GM18502 (cell line): ENCODE results near the gene A4GNT.
"Not testable (repeated sequence)": the region's sequence is repeated elsewhere in the genome, so short reads cannot be mapped to it uniquely, and the experiment has no call there.

ENCODE experiments used
- ATAC-seq: cut with Tn5 transposase; IDR thresholded peaks from one replicate; pipeline ENCODE4 v1.9.1; 2021; ENCODE audit warnings: mild to moderate bottlenecking; ENCODE audit not compliant: unreplicated experiment, poor library complexity

Gene A4GNT

DNA sequence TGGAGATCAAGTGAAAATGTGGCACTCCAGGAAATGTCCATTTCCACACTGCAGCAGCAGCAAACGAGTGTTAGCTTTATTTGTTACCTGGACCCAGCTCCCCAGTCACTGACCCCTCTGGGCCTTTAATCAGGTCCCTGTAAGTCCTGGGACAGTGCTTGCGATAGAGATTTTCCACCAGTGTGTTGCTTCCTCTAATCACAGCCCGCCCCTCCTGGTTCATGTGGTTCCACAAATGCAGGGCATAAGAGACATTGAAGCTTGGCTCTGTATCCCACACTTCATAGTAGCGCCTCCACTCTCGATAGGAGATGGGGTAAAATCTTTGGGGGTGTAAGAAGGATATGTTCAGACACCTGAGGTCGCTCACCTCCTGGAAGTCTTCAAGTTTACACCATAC lies 8.0 kb downstream of the A4GNT start:
- no peak for ATAC-seq

DNA sequence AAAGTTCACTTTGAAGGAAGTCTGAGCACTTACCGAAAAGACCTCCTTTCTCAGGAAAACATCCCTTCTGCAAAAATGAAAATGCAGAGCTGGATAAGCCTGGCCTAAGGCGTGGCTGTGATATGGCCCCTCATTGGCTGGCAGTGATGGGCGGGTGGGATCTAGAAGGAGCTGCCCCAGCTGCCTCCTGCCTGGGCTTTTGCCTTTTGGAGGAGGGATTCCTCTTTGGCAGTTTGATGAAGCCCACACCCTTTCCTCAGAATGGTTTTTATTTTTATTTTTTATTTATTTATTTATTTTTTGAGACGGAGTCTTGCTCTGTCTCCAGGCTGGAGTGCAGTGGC lies 12.8 kb downstream of the A4GNT start:
- no peak for ATAC-seq

DNA sequence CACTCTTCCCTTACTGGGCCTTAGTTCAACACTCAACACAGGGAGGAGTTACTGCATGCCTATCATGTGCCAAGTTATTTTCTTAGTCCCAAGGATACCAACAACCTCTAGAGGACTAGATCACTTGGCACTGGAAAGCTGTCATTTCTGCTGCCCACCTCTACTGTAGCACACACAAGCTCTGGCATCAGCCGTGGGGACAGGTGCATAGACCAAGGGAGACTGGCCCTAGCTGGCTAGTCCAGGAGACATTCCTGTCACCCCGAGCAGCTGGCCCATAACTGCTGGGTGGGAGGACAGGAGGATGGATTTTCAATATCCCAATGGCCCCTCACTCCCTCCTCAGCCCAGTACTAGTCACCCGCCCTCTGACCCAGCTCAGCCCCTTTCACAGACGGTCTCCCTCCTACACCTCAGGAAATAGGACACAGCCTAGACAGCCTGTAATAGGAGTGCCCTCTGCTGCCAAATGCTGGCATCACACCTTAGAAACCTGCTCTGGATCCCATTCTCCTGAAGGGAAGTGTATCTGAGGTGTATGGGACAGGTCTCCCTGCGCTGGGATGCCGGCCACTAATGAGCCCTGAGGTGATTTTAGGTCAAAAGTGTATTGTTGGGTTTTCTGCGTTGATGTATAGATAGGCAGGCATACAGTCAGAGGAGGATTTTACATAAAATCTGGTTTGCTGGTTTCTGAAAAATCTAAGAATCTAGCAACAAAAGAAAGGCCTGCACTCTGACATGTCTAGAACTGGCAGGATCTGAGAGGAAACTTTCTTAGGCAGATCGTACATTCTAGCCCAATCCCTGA lies 13.4 kb downstream of the A4GNT start:
- ATAC-seq: peak; percentile 80

DNA sequence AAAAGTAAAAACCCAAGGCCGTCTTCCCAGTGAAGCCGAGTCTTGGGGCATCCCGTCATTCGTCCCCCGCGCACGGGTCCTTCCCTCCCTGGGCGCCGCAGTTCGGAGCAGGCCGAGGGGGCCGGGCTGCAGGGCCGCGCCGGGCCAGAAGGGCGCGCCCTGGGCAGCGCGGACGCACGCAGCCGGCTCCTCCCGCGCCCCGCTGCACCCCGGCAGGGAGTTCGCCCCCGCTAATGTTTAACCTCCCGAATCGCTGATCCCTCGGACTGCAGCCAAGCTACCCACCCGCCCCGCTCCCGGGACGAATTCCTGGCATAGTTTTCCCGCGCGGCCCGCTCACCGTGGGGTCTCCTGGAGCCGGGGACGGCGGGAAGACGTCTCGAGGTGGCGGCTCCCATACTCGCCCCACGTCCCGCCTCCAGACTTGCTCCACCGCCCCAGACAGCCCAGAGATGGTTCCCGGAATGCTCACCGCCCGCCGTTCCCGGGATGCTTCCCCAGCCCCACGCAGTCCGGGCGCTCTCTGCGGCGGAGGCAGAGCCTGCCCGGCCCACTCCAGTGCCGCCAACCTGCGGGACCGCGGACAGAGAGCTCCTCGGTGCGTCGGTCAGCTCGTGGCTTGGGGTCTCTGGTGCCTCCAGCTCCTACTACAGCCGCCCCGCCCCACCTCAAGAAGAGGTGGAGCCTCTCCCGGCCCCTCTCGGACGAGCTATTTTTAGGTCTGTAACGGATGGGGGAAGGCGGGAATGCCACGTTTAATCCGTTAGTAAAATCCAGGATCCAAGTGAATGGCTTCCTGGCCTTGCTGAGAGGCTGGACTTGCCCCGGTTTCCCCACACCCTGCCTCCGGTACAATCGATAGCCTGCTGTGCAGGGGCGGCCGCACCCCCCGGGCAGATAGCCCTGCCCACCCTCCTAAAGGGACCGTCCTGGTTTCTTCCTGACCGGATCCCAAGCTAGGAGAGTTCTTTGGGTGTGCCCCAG lies 16.9 kb downstream of the A4GNT start, which contains the start of gene DZIP1L:
TSS of gene DZIP1L (minus strand) at position 621 of the 984 bp plus-strand sequence. CDS start 11,637 bp downstream, outside the sequence.
- ATAC-seq: peak; percentile 83

DNA sequence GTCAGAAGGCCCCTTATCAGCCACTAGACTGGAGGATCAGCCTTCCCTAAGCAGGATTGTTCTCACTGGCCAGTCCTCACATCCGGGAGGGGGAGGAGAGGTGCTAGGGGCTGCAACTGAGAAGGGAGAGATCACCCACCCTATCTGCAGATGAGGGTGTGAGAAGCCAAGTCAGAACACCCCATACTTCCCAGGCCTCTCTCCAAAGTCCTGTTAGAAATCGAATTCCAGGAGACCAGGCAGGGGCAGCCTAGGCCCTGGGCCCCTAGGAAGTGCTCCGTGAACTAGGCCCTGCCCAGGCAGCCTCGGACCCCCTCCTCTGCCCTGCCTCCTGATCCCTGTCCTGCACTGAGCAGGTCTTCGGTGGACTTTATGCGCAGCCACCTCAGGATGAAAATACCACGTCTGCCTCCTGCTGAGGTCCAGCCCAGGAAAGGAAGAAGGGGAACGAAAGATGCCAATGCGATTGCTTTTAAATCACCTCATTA lies 17.7 kb downstream of the A4GNT start:
- ATAC-seq: no peak

DNA sequence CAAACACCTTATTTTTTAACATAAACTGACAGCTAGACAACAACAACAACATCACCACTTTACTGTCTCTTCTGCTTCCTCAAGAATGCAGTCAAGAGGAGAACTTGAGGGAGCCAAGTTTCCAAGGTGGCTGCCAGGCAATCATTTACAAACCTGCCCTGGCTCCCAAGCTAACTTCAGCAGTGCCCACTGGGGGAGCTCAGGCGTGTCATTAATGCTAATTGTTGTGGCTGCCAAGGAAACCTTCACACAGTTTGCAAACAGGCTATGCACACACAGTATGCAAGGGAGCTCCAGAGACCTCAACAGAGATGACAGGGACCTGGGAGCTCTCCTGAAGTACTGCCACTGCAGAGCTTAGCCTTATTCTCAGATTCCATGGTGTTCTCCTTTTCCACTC lies 18.9 kb downstream of the A4GNT start:
- ATAC-seq: no peak

DNA sequence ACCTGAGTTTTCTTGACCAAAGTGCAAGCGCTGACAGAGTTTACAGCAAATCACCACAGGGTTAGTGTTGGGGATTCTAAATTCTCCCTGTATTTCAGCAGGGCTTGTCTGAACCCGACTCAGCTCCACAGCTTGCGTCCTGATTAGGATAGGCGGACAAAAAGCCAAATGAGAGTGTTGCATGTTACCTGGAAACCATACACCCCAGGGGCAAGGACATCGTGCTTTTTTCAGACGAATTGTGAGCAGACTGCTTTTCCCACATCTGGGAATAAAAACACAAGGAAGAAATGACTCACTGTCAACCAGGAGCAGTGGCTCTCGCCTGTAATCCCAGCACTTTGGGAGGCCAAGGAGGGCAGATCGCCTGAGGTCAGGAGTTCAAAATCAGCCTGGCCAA lies 19.8 kb downstream of the A4GNT start:
- ATAC-seq: no peak

DNA sequence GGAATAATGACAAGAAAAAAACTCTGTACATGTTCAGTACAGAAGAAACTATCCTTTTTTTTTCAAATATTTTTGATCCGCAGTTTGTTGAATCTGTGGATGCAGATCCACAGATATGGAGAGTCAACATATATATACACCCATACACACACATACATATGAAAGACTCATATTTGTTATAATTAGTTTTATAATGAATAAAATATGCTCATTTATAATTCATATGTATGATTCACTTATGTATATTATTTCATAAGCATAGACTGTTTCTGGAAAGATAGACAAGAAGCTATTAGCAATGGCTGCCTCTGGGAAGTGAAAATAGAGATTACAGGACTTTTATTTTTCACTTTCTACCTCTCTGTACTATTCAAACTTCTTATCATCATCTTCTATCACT lies 26.6 kb downstream of the A4GNT start:
- no peak for ATAC-seq

DNA sequence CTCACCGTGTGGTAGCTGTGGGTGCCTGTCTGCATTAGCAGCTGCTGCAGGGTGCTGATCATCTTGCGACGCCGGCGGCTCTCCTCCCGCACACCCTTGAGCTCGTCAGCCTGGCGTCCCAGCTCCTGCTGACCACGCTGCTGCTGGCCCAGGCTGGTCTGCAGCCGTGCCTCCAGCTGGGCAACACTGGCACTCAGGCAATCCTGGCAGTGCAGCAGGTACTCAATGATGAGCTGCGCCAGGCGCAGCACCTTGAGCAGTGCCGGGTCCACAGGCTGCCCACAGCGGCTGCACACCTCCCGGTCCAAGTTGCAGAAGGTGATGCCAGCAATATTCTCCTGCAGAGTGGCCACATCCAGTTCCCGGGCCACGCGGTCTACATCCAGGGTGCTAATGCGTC lies 28.7 kb downstream of the A4GNT start:
- no peak for ATAC-seq

DNA sequence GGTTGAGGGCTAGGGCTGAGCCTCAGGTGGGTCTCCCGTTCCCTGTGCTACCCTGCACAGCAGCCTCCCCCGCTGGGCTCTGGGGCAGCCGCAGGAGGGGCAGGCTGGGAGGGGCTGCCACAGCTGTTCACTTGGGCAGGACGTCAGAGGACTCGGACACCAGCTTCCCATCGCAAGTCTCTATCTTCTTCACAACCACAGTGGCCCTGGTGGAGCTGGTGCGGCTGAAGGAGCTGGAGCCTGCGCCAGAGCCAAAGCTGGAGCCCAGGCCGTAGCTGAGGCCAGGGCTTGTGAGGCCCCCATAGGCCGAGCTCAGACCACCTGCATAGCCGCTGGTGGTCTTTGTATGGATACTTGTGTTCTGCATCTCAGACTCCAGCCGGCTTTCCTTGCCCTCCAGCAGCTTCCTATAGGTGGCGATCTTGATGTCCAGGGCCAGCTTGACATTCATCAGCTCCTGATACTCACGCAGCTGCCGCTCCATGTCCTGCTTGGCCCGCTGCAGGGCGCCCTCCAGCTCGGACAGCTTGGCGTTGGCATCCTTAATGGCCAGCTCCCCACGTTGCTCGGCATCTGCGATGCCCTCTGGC lies 30.7 kb downstream of the A4GNT start:
- ATAC-seq: not testable (repeated sequence)

DNA sequence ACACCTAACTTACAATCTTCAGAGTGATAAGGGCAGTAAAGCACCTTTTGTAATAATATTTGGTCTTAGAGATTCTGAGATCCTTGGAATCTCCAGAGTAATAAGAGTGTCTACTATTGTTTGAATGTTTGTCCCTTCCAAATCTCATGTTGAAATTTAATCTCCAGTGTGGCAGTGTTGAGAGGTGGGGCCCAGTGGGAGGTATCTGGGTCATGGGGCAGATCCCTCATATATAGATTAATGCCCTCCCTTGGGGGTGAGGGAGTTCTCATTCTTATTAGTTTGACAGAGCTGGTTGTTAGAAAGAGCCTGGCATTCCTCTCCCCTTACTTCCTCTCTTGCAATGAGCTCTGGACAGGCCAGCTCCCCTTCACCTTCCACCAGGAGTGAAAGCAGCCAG lies 32.8 kb downstream of the A4GNT start:
- ATAC-seq: no peak

DNA sequence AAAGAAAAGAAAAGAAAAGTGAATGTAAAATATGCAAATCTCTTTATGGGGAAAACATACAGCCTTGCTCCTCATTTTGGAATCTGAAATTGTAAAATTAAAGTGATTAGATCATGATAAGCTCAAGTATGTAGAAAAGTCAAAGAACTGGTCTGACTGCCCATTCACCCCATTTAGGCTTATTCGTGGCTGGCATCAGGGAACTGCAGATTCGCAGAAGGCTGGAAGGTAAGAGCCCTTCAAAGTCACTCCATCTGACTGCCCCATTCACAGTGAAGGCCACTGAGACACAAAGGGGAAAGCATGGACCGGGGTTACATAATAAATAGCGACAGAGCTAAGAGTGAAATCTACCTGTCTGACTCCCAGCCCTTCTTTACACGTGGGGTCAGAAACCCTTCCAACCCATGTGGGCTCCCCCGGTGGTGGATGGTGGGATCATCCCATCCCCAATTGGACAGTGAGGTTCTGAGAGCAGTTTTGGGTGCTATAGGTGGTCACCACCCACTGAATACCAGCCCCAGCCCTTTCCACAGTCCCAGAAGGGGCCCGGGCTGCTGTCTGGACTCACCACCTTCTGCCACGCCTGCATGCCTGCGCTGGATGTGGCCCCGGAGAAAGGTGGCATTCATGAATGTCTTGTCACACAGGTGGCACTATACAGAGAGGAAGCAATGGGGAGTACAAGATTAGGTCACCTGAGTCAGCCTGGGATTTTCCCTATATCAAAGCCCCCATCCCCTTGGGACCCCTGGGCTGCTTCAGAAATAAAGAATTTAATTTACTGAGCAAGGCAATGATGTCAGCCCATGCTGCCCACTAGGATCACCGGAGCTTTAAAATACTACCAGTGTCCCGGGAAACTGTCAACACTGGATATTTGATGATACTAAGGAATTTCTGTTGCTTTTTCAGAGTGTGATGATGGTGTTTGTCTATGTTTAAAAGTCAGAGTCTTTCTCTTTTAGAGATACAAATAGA lies 34.7 kb downstream of the A4GNT start:
- peak; percentile 58 for ATAC-seq

DNA sequence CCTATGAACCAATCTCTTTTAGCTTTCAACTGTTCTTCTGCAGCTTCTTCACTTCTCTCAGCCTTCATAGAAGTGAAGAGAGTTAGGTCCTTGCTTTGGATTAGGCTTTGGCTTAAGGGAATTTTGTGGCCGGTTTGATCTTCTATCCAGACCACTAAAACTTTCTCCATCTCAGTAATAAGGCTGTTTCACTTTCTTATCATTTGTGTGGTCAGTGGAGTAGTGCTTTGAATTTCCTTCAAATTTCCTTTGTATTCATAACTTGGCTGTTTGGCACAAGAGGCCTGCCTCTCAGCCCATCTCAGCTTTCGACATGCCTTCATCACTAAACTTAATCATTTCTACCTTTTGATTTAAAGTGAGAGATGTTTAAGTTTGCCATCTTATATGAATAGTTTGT lies 38.5 kb downstream of the A4GNT start:
- no peak for ATAC-seq

DNA sequence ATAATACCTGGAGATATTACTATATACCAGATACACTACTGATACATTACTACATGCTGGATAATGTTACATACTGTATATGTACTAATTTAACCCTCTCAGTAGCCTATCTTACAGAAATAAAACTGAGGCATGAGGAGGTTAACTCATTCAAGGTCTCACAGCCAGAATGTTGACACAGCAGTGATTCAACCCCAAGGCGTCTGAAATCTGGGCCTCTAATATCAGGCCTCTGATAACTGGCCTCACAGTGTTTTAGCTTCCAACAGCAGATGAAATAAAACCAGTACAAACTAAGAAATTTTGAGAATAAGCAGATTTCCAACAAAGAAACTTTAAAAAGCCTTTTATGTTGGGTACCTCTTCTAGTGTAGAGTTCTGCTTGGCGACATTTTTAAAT lies 40.2 kb downstream of the A4GNT start:
- ATAC-seq: no peak

DNA sequence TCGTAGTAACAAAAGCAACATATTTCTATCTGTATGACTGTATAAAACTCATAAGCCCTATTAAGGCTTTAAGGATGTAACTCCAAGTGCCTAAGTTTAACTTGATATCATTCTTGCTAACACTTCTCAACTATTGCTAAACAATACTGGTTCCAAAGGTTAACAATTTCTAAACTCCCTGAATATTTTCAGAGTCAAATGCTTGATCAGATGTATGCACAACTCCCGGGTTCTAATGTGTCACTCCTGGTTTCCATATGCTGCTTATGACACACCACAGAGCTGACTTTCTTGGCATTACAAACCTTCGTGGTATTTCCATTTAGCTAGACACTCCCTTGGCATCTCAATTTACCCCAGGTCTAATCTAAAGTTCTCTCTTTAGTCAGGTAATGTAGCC lies 43.1 kb downstream of the A4GNT start:
- no peak for ATAC-seq

DNA sequence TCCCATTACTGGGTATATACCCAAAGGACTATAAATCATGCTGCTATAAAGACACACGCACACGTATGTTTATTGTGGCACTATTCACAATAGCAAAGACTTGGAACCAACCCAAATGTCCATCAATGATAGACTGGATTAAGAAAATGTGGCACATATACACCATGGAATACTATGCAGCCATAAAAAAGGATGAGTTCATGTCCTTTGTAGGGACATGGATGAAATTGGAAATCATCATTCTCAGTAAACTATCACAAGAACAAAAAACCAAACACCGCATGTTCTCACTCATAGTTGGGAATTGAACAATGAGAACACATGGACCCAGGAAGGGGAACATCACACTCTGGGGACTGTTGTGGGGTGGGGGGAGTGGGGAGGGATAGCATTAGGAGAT lies 46.4 kb downstream of the A4GNT start:
- not testable (repeated sequence) for ATAC-seq

DNA sequence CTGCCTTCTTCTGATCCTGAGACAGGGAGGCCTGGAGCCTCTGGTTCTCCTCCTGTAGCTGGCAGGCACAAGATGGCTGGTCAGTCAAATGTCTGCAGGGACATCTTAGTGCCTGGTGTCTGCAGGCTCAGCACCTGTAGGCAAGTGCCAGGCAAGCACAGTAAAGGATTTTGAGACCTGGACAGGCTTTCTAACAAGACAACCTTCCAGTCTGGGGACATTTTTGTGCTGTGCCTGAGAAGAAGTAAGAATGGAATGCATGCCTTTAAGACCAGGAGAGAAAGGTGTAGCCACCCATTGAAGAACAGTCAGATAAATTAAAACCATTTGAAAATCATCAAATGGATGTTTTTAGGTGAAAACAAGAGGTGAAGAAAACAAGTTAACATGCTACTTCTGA lies 48.0 kb downstream of the A4GNT start:
- ATAC-seq: no peak

DNA sequence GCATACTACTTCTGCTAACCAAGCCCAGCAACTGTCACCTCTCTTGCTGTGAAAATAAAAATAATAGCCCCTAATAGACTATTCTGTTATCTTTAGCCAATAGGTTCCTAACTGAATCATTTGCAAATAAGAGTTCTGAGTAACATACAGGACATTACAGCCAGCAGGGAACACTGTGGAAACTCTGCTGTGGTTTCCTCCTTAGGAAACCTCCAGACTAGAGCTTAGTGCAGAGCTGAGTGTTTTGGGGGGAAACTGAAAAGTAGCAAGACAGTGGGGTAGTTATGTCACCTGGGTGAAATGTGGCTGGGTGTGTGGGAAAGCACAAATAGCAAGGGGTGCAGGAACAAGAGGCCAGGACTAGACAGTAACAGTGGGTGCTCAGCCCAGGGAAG lies 49.2 kb downstream of the A4GNT start:
- ATAC-seq: no peak

DNA sequence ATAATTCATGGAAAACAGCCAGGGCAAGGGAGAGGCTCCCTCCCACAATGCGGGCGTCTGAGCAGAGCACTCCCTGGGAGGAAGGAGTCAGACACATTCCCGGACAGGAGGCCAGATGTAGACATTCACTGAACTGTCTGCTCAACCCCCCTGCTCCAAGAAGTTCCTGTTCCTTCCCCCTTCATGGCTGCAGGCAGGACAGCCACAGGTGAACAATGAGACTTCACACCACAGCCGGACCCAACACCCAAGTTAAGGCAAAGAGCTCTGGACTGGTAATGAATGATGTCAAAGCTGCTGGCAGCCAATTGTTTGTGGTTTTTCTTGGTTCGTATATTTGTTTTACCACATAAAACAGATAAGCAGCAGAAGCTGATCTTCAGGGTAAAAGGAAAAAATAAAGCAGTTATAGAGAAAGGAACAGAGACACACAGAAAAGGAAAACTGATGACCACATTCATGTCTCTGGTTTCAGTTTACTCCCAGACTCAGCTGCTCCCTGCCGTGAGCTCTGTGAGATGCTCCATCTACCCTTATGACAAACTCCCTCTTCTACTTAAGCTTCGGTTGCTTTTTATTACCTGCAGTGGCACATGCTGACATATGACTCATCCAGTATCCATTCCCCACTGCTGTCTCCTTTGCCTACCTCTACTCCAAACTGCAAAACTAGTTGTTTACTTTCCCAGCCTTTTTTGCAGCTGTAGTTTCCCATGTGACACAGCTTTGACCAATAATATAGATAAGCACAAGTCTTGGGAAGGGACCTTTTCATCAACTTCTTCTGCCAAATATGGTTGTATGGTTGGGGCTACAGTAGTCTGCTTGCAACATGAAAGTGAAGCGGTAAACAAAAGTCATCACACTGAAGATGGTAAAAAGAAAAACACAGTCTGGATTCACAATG lies 49.9 kb downstream of the A4GNT start:
- no peak for ATAC-seq
